GM19025 (cell line): ENCODE results near the gene PRRC1.

Source experiments
- ATAC-seq: cut with Tn5 transposase; IDR thresholded peaks from one replicate; pipeline ENCODE4 v1.9.1; 2021; ENCODE audit warnings: mild to moderate bottlenecking, low read depth, moderate library complexity; ENCODE audit not compliant: unreplicated experiment

The PRRC1 gene

DNA sequence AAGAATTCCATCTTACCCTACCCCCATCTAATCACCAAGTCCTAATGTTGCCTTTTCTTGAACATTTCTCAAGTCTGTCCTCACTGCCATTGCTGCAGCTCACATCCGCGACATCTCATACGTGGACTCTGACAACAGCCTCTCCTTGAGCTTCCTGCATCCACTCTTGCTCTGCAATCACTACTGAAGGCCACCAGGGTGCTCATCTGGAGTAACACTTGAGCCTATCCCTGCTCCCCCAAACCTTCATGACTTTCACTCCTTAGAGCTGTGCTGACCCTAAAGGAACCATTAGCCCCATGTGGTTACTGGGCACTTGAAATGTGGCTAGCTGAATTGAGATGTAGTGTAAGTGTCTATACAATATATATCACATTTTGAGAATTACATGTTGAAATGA is 85.0 kb downstream of the PRRC1 start:
- ATAC-seq = no peak

GRCh38 chr5:127602896-127603844 is 85.7 kb downstream of the PRRC1 start:
- no peak for ATAC-seq
